Lung (tissue), 12 donors: ENCODE results near the gene CYBA. TPM values are rescaled to one million over a fixed set of nuclear protein-coding genes. Genes with fewer than 3 reads are reported as not detected.

Experiments used
- ATAC-seq: fragments of 200-7000 bp; cut with Tn5 transposase; one replicate; pipeline ENCODE4 v1.9.1; 2020; ENCODE audit warnings: moderate number of reproducible peaks; ENCODE audit not compliant: insufficient read depth, low FRiP score
- DNase-seq, 3 donors: peaks; one replicate each; pipeline ENCODE4 v3.0.0-alpha.2; 2013 to 2017
- H3K27ac ChIP-seq, 2 donors: one replicate each; pipeline ENCODE4 v1.5.1; 2013; ENCODE audit warnings: mild to moderate bottlenecking in 2 of 2, moderate library complexity in 2 of 2, control low read depth in 1 of 2, inconsistent platforms in 1 of 2, low read depth in 1 of 2, low read length in 1 of 2
- H3K27me3 ChIP-seq, 3 donors: one replicate each; pipeline ENCODE4 v1.5.1; 2013; ENCODE audit warnings: low read length in 2 of 3; ENCODE audit not compliant: control insufficient read depth in 3 of 3, insufficient read depth in 3 of 3
- H3K36me3 ChIP-seq, 4 donors: one replicate each; pipeline ENCODE4 v1.5.1; 2013; ENCODE audit warnings: low read length in 4 of 4, mild to moderate bottlenecking in 1 of 4, moderate library complexity in 1 of 4; ENCODE audit not compliant: control insufficient read depth in 4 of 4, insufficient read depth in 4 of 4
- H3K4me1 ChIP-seq, 5 donors: one replicate each; pipeline ENCODE4 v1.5.1; 2013; ENCODE audit warnings: low read length in 5 of 5, mild to moderate bottlenecking in 2 of 5, moderate library complexity in 1 of 5; ENCODE audit not compliant: control insufficient read depth in 5 of 5, insufficient read depth in 5 of 5
- H3K4me3 ChIP-seq: one replicate; pipeline ENCODE4 v1.5.1; 2013; ENCODE audit warnings: mild to moderate bottlenecking, control low read depth, moderate library complexity
- H3K9ac ChIP-seq, 2 donors: one replicate each; pipeline ENCODE4 v1.5.1; 2013; ENCODE audit warnings: low read length in 2 of 2, control low read depth in 1 of 2; ENCODE audit not compliant: insufficient read depth in 1 of 2
- H3K9me3 ChIP-seq, 4 donors: one replicate each; pipeline ENCODE4 v1.5.1; 2013; ENCODE audit warnings: low read length in 3 of 4, mild to moderate bottlenecking in 1 of 4, moderate library complexity in 1 of 4; ENCODE audit not compliant: control insufficient read depth in 4 of 4, insufficient read depth in 3 of 4
- CTCF ChIP-seq: IDR thresholded peaks from 2 replicates; pipeline ENCODE4 v1.5.1; 2012; ENCODE audit warnings: mild to moderate bottlenecking; ENCODE audit errors: control extremely low read depth, extremely low read depth
- WGBS, 2 donors: extraction: QIAGEN DNeasy Blood & Tissue Kit; methylation state at CpG; one replicate each; pipeline ENCODE4 v1.1.7; 2013; 5-methylcytosine and 5-hydroxymethylcytosine counted together
- polyA plus RNA-seq, 2 donors: library from polyadenylated mRNA; stranded (reverse); fragments of 200-250 nt; gene quantifications; one replicate each; pipeline ENCODE4 v1.2.1, GENCODE V29; 2013
- total RNA-seq, 2 donors: library from RNA; depleted of rRNA in 1 of 2; stranded (reverse); fragments of >200 nt in 1 of 2; gene quantifications; one replicate each; pipeline ENCODE4 v1.2.1, GENCODE V29; 2014 to 2021
- donor health status: control.
- donor health status: control.
- donor health status: Bipolar disorder and iron deficiency.
- donor health status: healthy.
- donor health status: DM: yes; HTN: yes; CAD: no.

CYBA gene
- total and polyA plus RNA-seq, 4 donors: 113 to 879 (median 349) TPM

GRCh38 chr16:88639231-88640038 is 11.4 kb downstream of the CYBA start:
- TF ChIP-seq CTCF: no peak
- Histone ChIP-seq H3K4me1 (peaks cover 0 to 9% (median 0%) of the 10 kb centered on the region in 5 donors), H3K9ac (no peak overlapping the region), H3K4me3 (no peak overlapping the region), H3K27ac (no peak overlapping the region), H3K27me3 (peaks cover 0 to 49% (median 26%) of the 10 kb centered on the region in 3 donors), H3K9me3 (peaks cover 0 to 2% (median 0%) of the 10 kb centered on the region in 4 donors), H3K36me3 (peaks cover 0 to 13% (median 0%) of the 10 kb centered on the region in 4 donors)
- ATAC-seq (no peak), DNase-seq (no peak)
- 23 to 29% methylated on average over 45 of the region's 45 CpGs for WGBS, 2 donors

GRCh38 chr16:88638323-88639230 is 12.3 kb downstream of the CYBA start, which contains the start of gene IL17C:
IL17C (plus strand) TSS chr16:88638572; CDS start chr16:88638642, 70 bp downstream.
- H3K4me3 ChIP-seq: no peak within 1 kb of the TSS
- H3K27ac ChIP-seq: no peak within 1 kb of the TSS
- H3K9me3 ChIP-seq: peaks cover 0 to 2% (median 0%) of the 10 kb centered on the region in 4 donors
- H3K9ac ChIP-seq: no peak within 1 kb of the TSS
- peaks cover 0 to 54% (median 26%) of the 10 kb centered on the region in 3 donors for H3K27me3 ChIP-seq
- TF ChIP-seq CTCF: no peak
- peaks cover 0 to 11% (median 0%) of the 10 kb centered on the region in 5 donors for H3K4me1 ChIP-seq
- 38 to 40% methylated on average over 27 of the region's 27 CpGs for WGBS, 2 donors
- peaks cover 0 to 11% (median 0%) of the 10 kb centered on the region in 4 donors for H3K36me3 ChIP-seq
- DNase-seq: peak in 1 of 3 donors; percentile 37
- no peak for ATAC-seq

DNA sequence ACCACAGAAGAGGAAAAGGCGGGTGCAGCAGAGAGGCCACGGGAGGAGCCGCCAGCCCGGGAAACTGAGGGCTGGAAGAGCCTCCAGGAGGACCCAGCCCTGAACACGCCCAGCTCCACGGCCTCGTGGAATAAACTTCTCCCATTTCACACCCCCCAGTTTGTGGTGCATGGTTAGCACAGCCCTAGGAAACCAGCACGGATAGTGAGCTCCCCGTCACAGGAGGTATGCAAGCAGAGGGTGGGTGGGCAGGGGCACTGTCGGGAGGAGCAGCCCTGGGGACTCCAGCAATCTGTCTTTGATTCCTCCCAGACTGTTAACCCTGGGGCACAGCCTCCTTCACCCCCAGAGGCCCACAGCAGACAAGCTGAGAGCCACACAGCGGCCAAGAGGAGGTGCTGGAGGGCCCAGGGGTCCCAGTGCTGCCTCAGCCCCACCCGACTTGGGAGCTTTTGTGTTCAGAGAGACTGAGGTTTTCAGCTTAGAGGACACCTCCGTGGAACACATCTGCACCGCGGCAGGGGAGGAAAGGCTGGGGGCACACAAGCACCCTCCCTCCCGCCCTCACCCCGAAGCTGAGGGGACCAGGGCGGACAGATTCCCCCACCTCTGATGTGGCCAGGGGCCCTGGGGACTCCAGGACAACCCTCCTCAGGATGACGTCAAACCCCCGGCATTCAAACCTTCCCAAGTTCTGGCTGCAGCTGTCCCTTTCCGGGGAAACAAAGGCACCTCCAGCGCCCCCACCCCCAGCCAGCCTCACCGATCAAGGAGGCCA is 14.2 kb downstream of the CYBA start:
- Histone ChIP-seq H3K27ac (no peak overlapping the region), H3K9ac (no peak overlapping the region), H3K4me1 (peaks cover 0 to 11% (median 0%) of the 10 kb centered on the region in 5 donors), H3K4me3 (no peak overlapping the region), H3K27me3 (peaks cover 0 to 54% (median 26%) of the 10 kb centered on the region in 3 donors), H3K9me3 (peaks cover 0 to 2% (median 0%) of the 10 kb centered on the region in 4 donors), H3K36me3 (peaks cover 0 to 12% (median 0%) of the 10 kb centered on the region in 4 donors)
- ATAC-seq (no peak), DNase-seq (no peak)
- 69 to 70% methylated on average over 23 of the region's 23 CpGs for WGBS, 2 donors
- no peak for TF ChIP-seq CTCF
